GM12878 (cell line): Measurements from ENCODE around the gene DNAJC12. TPM values are rescaled to one million over a fixed set of nuclear protein-coding genes. Genes with fewer than 3 reads are reported as not detected.

Experiments used
- ATF3 ChIP-seq: IDR thresholded peaks from 2 replicates; pipeline ENCODE4 v1.6.1; 2011; ENCODE audit warnings: low read depth, mild to moderate bottlenecking, low read length, moderate library complexity, borderline replicate concordance; ENCODE audit errors: extremely low read depth
- CBX3 ChIP-seq: fragments of 200-600 bp; sonication (generic); IDR thresholded peaks from 2 replicates; pipeline ENCODE4 v1.6.1; 2016; ENCODE audit warnings: low read depth, borderline replicate concordance
- CHD2 ChIP-seq: IDR thresholded peaks from 2 replicates; pipeline ENCODE4 v1.6.1; 2011; ENCODE audit warnings: low read depth, low read length, improper control_type of control experiment, borderline replicate concordance
- ESRRA ChIP-seq: IDR thresholded peaks from 2 replicates; pipeline ENCODE4 v1.6.1; 2012; ENCODE audit warnings: mild to moderate bottlenecking, low read length, improper control_type of control experiment
- NFYB ChIP-seq: IDR thresholded peaks from 2 replicates; pipeline ENCODE4 v1.6.1; 2011; ENCODE audit warnings: low read depth, mild to moderate bottlenecking, low read length, improper control_type of control experiment, moderate library complexity; ENCODE audit not compliant: insufficient read depth
- PAX8 ChIP-seq: fragments of 450-650 bp; IDR thresholded peaks from 2 replicates; pipeline ENCODE4 v1.6.1; 2017; ENCODE audit warnings: mild to moderate bottlenecking, moderate library complexity
- SMAD5 ChIP-seq: IDR thresholded peaks from 2 replicates; pipeline ENCODE4 v1.6.1; 2016; ENCODE audit warnings: antibody characterized with exemption, low read depth
- SREBF2 ChIP-seq: IDR thresholded peaks from 2 replicates; pipeline ENCODE4 v1.6.1; 2012; ENCODE audit warnings: mild to moderate bottlenecking, low read length
- STAT1 ChIP-seq: fragments of 450-650 bp; conservative IDR thresholded peaks from 2 replicates; pipeline ENCODE4 v1.6.1; 2014; ENCODE audit warnings: antibody characterized with exemption, mild to moderate bottlenecking
- SUPT20H ChIP-seq: IDR thresholded peaks from 2 replicates; pipeline ENCODE4 v1.6.1; 2011; ENCODE audit warnings: low read depth, mild to moderate bottlenecking, low read length, moderate library complexity, borderline replicate concordance; ENCODE audit not compliant: control insufficient read depth
- ZNF217 ChIP-seq: fragments of 450-650 bp; IDR thresholded peaks from 2 replicates; pipeline ENCODE4 v1.6.1; 2017; ENCODE audit warnings: antibody characterized with exemption, mild to moderate bottlenecking
- ZNF592 ChIP-seq: fragments of 450-650 bp; IDR thresholded peaks from 2 replicates; pipeline ENCODE4 v1.6.1; 2017; ENCODE audit warnings: mild to moderate bottlenecking, moderate library complexity
- polyA plus RNA-seq, 11 experiments: library from polyadenylated mRNA; depleted of rRNA in 4 of 11; unstranded in 6 of 11; stranded (reverse) in 5 of 11; fragments of >200 nt; fragmentation: Nextera tagmentation in 4 of 11; fragmentation: Illumina TruSeq in 1 of 11; extraction: Ambion mirVana in 4 of 11; extraction: Trizol in 1 of 11; gene quantifications; 1 replicate in 1 of 11; 2 replicates in 10 of 11; pipeline versions ENCODE4 v1.2.1 to v1.2.3, GENCODE V29; 2011 to 2016; ENCODE audit warnings: inconsistent platforms in 2 of 11, missing spikeins in 2 of 11, low read depth in 1 of 11
- total RNA-seq, 4 experiments: library from RNA; depleted of rRNA in 3 of 4; stranded (reverse); fragments of >200 nt in 3 of 4; fragmentation: Illumina TruSeq in 1 of 4; extraction: Trizol in 1 of 4; gene quantifications; 2 replicates each; pipeline versions ENCODE4 v1.2.1 to v1.2.3, GENCODE V29; 2013 to 2021
- TF ChIP-seq, protein P1 (sequence below): IDR thresholded peaks from 2 replicates; pipeline ENCODE4 v1.6.1; 2012; ENCODE audit warnings: low read depth, low read length, improper control_type of control experiment
- TF ChIP-seq, protein P2 (sequence below): fragments of 450-650 bp; IDR thresholded peaks from 2 replicates; pipeline ENCODE4 v1.6.1; 2017; ENCODE audit warnings: antibody characterized with exemption, mild to moderate bottlenecking, moderate library complexity
- TF ChIP-seq, protein P3 (sequence below): fragments of 450-650 bp; formaldehyde crosslinking; IDR thresholded peaks from 2 replicates; pipeline ENCODE4 v1.4.0; 2020; ENCODE audit warnings: mild to moderate bottlenecking, moderate library complexity

Gene DNAJC12
- total and polyA plus RNA-seq, 10 of the 15 experiments (the other 5 are each of a cell fraction or from before 2014, with no cell fraction given): 1.1 to 4.5 (median 3.0) TPM

- no peak for TF ChIP-seq SUPT20H
- TF ChIP-seq, protein P1, sequence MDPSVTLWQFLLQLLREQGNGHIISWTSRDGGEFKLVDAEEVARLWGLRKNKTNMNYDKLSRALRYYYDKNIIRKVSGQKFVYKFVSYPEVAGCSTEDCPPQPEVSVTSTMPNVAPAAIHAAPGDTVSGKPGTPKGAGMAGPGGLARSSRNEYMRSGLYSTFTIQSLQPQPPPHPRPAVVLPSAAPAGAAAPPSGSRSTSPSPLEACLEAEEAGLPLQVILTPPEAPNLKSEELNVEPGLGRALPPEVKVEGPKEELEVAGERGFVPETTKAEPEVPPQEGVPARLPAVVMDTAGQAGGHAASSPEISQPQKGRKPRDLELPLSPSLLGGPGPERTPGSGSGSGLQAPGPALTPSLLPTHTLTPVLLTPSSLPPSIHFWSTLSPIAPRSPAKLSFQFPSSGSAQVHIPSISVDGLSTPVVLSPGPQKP: peak; percentile 80
- peak; percentile 99 for TF ChIP-seq CHD2
- TF ChIP-seq, protein P2, sequence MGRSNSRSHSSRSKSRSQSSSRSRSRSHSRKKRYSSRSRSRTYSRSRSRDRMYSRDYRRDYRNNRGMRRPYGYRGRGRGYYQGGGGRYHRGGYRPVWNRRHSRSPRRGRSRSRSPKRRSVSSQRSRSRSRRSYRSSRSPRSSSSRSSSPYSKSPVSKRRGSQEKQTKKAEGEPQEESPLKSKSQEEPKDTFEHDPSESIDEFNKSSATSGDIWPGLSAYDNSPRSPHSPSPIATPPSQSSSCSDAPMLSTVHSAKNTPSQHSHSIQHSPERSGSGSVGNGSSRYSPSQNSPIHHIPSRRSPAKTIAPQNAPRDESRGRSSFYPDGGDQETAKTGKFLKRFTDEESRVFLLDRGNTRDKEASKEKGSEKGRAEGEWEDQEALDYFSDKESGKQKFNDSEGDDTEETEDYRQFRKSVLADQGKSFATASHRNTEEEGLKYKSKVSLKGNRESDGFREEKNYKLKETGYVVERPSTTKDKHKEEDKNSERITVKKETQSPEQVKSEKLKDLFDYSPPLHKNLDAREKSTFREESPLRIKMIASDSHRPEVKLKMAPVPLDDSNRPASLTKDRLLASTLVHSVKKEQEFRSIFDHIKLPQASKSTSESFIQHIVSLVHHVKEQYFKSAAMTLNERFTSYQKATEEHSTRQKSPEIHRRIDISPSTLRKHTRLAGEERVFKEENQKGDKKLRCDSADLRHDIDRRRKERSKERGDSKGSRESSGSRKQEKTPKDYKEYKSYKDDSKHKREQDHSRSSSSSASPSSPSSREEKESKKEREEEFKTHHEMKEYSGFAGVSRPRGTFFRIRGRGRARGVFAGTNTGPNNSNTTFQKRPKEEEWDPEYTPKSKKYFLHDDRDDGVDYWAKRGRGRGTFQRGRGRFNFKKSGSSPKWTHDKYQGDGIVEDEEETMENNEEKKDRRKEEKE: no peak
- TF ChIP-seq STAT1: no peak
- TF ChIP-seq SMAD5: no peak
- no peak for TF ChIP-seq PAX8
- no peak for TF ChIP-seq ZNF592
- no peak for TF ChIP-seq ZNF217
- TF ChIP-seq, protein P3, sequence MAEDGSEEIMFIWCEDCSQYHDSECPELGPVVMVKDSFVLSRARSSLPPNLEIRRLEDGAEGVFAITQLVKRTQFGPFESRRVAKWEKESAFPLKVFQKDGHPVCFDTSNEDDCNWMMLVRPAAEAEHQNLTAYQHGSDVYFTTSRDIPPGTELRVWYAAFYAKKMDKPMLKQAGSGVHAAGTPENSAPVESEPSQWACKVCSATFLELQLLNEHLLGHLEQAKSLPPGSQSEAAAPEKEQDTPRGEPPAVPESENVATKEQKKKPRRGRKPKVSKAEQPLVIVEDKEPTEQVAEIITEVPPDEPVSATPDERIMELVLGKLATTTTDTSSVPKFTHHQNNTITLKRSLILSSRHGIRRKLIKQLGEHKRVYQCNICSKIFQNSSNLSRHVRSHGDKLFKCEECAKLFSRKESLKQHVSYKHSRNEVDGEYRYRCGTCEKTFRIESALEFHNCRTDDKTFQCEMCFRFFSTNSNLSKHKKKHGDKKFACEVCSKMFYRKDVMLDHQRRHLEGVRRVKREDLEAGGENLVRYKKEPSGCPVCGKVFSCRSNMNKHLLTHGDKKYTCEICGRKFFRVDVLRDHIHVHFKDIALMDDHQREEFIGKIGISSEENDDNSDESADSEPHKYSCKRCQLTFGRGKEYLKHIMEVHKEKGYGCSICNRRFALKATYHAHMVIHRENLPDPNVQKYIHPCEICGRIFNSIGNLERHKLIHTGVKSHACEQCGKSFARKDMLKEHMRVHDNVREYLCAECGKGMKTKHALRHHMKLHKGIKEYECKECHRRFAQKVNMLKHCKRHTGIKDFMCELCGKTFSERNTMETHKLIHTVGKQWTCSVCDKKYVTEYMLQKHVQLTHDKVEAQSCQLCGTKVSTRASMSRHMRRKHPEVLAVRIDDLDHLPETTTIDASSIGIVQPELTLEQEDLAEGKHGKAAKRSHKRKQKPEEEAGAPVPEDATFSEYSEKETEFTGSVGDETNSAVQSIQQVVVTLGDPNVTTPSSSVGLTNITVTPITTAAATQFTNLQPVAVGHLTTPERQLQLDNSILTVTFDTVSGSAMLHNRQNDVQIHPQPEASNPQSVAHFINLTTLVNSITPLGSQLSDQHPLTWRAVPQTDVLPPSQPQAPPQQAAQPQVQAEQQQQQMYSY: no peak
- no peak for TF ChIP-seq ESRRA
- TF ChIP-seq SREBF2: no peak
- no peak for TF ChIP-seq CBX3
- no peak for TF ChIP-seq NFYB
- 0 out of 2 replicates have a peak, but pooled peaks have one; percentile 5 for TF ChIP-seq ATF3
These were observed 11.5 kb upstream of the DNAJC12 start (continued) for GRCh38 chr10:67849331-67850011.
